Mesendoderm (in vitro differentiated cells): ENCODE measurements around the gene SLC11A1.

Source experiments
- DNase-seq: peaks from one replicate; pipeline ENCODE4 v3.0.0; 2013
- H2AK5ac ChIP-seq: 2 replicates; pipeline ENCODE4 v1.6.1; 2013; ENCODE audit warnings: low read length, inconsistent platforms
- H2BK120ac ChIP-seq: 2 replicates; pipeline ENCODE4 v1.6.1; 2013; ENCODE audit warnings: low read depth, mild to moderate bottlenecking, low read length, moderate library complexity, mixed read lengths
- H2BK15ac ChIP-seq: replicated peaks from 2 replicates; pipeline ENCODE4 v1.6.1; 2013; ENCODE audit warnings: low read depth, mild to moderate bottlenecking, moderate library complexity
- H2BK5ac ChIP-seq: 2 replicates; pipeline ENCODE4 v1.6.1; 2013; ENCODE audit warnings: low read length, inconsistent platforms
- H3K18ac ChIP-seq: 2 replicates; pipeline ENCODE4 v1.6.1; 2013; ENCODE audit warnings: mild to moderate bottlenecking, low read length, mixed read lengths
- H3K23ac ChIP-seq: one replicate; pipeline ENCODE4 v1.6.1; 2013; ENCODE audit warnings: low read length
- H3K27ac ChIP-seq: 2 replicates; pipeline ENCODE4 v1.5.1; 2013; ENCODE audit warnings: low read depth, mild to moderate bottlenecking, inconsistent platforms, low read length, moderate library complexity
- H3K27me3 ChIP-seq: 2 replicates; pipeline ENCODE4 v1.6.1; 2013; ENCODE audit warnings: low read length, control low read depth, mild to moderate bottlenecking, inconsistent platforms; ENCODE audit not compliant: insufficient read depth, poor library complexity
- H3K36me3 ChIP-seq: 2 replicates; pipeline ENCODE4 v1.6.1; 2013; ENCODE audit warnings: low read length, inconsistent platforms; ENCODE audit not compliant: control insufficient read depth, insufficient read depth
- H3K4ac ChIP-seq: one replicate; pipeline ENCODE4 v1.6.1; 2013; ENCODE audit warnings: low read depth, mild to moderate bottlenecking, low read length, moderate library complexity
- H3K4me1 ChIP-seq: 2 replicates; pipeline ENCODE4 v1.6.1; 2013; ENCODE audit warnings: low read depth, low read length, inconsistent platforms; ENCODE audit not compliant: control insufficient read depth
- H3K4me2 ChIP-seq: 2 replicates; pipeline ENCODE4 v1.6.1; 2013; ENCODE audit warnings: low read length
- H3K4me3 ChIP-seq: 2 replicates; pipeline ENCODE4 v1.5.1; 2013; ENCODE audit warnings: mild to moderate bottlenecking, low read length
- H3K56ac ChIP-seq: one replicate; pipeline ENCODE4 v1.6.1; 2013; ENCODE audit warnings: low read length
- H3K79me1 ChIP-seq: 2 replicates; pipeline ENCODE4 v1.6.1; 2013; ENCODE audit warnings: low read length, inconsistent platforms
- H3K79me2 ChIP-seq: 2 replicates; pipeline ENCODE4 v1.6.1; 2013; ENCODE audit warnings: mild to moderate bottlenecking, low read length; ENCODE audit not compliant: control insufficient read depth, insufficient read depth
- H3K9ac ChIP-seq: 2 replicates; pipeline ENCODE4 v1.6.1; 2013; ENCODE audit warnings: low read length, inconsistent platforms
- H4K5ac ChIP-seq: one replicate; pipeline ENCODE4 v1.6.1; 2013; ENCODE audit warnings: low read length
- H4K8ac ChIP-seq: one replicate; pipeline ENCODE4 v1.6.1; 2013; ENCODE audit warnings: low read depth, mild to moderate bottlenecking, control low read depth, low read length, moderate library complexity
- WGBS: extraction: QIAGEN DNeasy Blood & Tissue Kit; methylation state at CpG from one replicate; pipeline ENCODE4 v1.1.7; 2013; ENCODE audit warnings: low lambda C conversion rate, missing lambda C conversion rate; ENCODE audit not compliant: insufficient coverage; ENCODE audit errors: extremely low coverage; 5-methylcytosine and 5-hydroxymethylcytosine counted together

SLC11A1 gene

GRCh38 chr2:218367415-218368149 is 14.5 kb upstream of the SLC11A1 start:
- peak overlapping the region; percentile 65 for H3K4me3 ChIP-seq
- H3K79me2 ChIP-seq: no peaks in the 10 kb centered on the region
- no peak overlapping the region for H3K4ac ChIP-seq
- H2BK5ac ChIP-seq: no peak overlapping the region
- DNase-seq: peak; percentile 84
- no peak overlapping the region for H2BK15ac ChIP-seq
- H2BK120ac ChIP-seq: no peak overlapping the region
- peak overlapping the region; percentile 45 for H3K23ac ChIP-seq
- peak overlapping the region; percentile 72 for H3K27ac ChIP-seq
- peak overlapping the region; percentile 89 for H3K9ac ChIP-seq
- H3K36me3 ChIP-seq: no peaks in the 10 kb centered on the region
- H3K79me1 ChIP-seq: no peaks in the 10 kb centered on the region
- peak overlapping the region; percentile 71 for H4K5ac ChIP-seq
- no peaks in the 10 kb centered on the region for H3K4me1 ChIP-seq
- H3K27me3 ChIP-seq: no peaks in the 10 kb centered on the region
- no CpG with 5 or more reads among the region's 60 CpGs for whole genome bisulfite sequencing
- H3K4me2 ChIP-seq: peak overlapping the region; percentile 89
- H3K56ac ChIP-seq: peak overlapping the region; percentile 97
- peak overlapping the region; percentile 79 for H3K18ac ChIP-seq
- H4K8ac ChIP-seq: peak overlapping the region; percentile 88
- H2AK5ac ChIP-seq: no peak overlapping the region

DNA sequence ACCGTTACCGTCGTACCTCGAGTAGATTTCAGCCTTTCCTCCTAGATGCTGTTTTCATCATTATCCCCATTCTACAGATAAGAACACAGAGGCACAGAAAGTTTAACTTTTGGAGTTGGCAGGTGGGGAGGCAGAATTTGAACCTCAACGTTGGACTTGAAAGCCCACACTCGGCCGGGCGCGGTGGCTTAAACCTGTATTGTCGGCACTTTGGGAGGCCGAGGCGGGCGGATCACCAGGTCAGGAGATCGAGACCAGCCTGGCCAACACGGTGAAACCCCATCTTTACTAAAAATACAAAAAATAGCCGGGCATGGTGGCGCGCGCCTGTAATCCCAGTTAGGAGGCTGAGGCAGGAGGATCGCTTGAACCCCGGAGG is 13.9 kb upstream of the SLC11A1 start:
- Histone ChIP-seq H3K36me3 (no peaks in the 10 kb centered on the region), H2BK120ac (no peak overlapping the region), H3K4ac (no peak overlapping the region), H3K27ac (no peak overlapping the region), H3K79me2 (no peaks in the 10 kb centered on the region), H2BK15ac (no peak overlapping the region), H4K8ac (no peak overlapping the region), H4K5ac (peak overlapping the region; percentile 71), H2BK5ac (no peak overlapping the region), H3K18ac (peak overlapping the region; percentile 79), H3K9ac (peak overlapping the region; percentile 72), H3K23ac (no peak overlapping the region), H3K4me1 (no peaks in the 10 kb centered on the region), H3K4me3 (peak overlapping the region; percentile 45), H3K27me3 (no peaks in the 10 kb centered on the region), H3K4me2 (peak overlapping the region; percentile 89), H3K56ac (peak overlapping the region; percentile 97), H2AK5ac (no peak overlapping the region), H3K79me1 (no peaks in the 10 kb centered on the region)
- no peak for DNase-seq
- no CpG with 5 or more reads among the region's 21 CpGs for WGBS

DNA sequence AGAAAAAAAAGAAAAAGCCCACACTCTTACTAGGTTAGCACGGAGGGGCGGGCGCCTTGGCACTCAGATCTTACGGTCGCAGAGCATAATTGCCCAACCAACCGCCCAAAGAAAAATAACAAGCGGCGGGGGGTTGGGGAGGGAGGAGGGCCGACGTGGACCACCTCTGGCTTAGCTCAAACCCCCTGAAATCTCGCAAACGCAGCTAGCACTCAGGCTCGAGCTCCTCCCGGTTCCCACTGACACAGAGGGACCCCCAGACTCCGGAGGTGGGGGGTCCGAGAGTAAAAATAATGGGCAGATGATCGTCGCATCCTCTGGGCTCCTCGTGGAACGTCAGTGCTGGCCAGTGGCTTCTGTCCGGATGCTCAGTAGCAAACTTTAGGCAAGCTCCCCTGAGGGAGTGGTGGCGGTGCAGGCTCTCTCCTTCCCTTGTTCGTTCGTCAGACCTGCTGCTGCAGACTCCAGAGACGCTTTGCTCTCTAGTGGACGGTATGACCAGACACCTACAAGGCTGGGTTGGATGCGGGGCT is 13.4 kb upstream of the SLC11A1 start:
- H3K9ac ChIP-seq: peak overlapping the region; percentile 32
- WGBS: no CpG with 5 or more reads among the region's 27 CpGs
- no peak overlapping the region for H2BK120ac ChIP-seq
- no peak overlapping the region for H3K4me3 ChIP-seq
- H3K56ac ChIP-seq: peak overlapping the region; percentile 22
- no peaks in the 10 kb centered on the region for H3K36me3 ChIP-seq
- peak overlapping the region; percentile 6 for H3K4me2 ChIP-seq
- H3K4ac ChIP-seq: peak overlapping the region; percentile 65
- no peak overlapping the region for H4K5ac ChIP-seq
- no peak overlapping the region for H3K23ac ChIP-seq
- H3K27ac ChIP-seq: no peak overlapping the region
- H2AK5ac ChIP-seq: no peak overlapping the region
- H4K8ac ChIP-seq: no peak overlapping the region
- peak; percentile 83 for DNase-seq
- no peaks in the 10 kb centered on the region for H3K4me1 ChIP-seq
- no peak overlapping the region for H2BK5ac ChIP-seq
- H2BK15ac ChIP-seq: no peak overlapping the region
- H3K79me1 ChIP-seq: no peaks in the 10 kb centered on the region
- H3K79me2 ChIP-seq: no peaks in the 10 kb centered on the region
- no peak overlapping the region for H3K18ac ChIP-seq
- H3K27me3 ChIP-seq: no peaks in the 10 kb centered on the region

DNA sequence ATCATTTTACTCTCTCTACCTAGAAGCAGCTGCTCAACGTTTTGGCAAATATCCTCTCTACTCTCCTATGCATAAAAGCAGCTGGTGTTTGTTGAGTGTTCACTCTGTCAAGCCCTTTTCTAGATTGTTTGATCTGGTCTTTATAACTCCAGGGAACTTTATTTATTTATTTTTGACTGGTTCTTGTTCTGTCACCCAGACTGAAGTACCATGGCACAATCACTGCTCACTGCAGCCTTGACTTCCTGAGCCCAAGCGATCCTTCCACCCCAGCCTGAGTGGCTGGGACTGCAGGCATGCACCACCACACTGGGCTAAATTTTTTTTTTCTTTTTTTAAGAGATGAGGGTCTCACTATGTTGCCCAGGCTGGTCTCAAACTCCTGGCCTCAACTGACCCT is 12.7 kb upstream of the SLC11A1 start:
- no peak overlapping the region for H3K9ac ChIP-seq
- no peak overlapping the region for H4K5ac ChIP-seq
- H3K4me1 ChIP-seq: no peaks in the 10 kb centered on the region
- WGBS: no CpG with 5 or more reads among the region's 2 CpGs
- H3K4me2 ChIP-seq: no peak overlapping the region
- H3K4me3 ChIP-seq: no peak overlapping the region
- no peak overlapping the region for H2BK120ac ChIP-seq
- no peak overlapping the region for H3K27ac ChIP-seq
- no peaks in the 10 kb centered on the region for H3K27me3 ChIP-seq
- no peak overlapping the region for H2BK5ac ChIP-seq
- H3K79me2 ChIP-seq: no peaks in the 10 kb centered on the region
- H3K56ac ChIP-seq: no peak overlapping the region
- no peak overlapping the region for H4K8ac ChIP-seq
- no peak overlapping the region for H2BK15ac ChIP-seq
- no peak overlapping the region for H3K23ac ChIP-seq
- no peak overlapping the region for H3K18ac ChIP-seq
- no peak for DNase-seq
- no peaks in the 10 kb centered on the region for H3K36me3 ChIP-seq
- no peaks in the 10 kb centered on the region for H3K79me1 ChIP-seq
- H2AK5ac ChIP-seq: no peak overlapping the region
- H3K4ac ChIP-seq: no peak overlapping the region

- no peak overlapping the region for H3K56ac ChIP-seq
- H3K36me3 ChIP-seq: no peaks in the 10 kb centered on the region
- no peak overlapping the region for H2BK120ac ChIP-seq
- H3K4me2 ChIP-seq: no peak overlapping the region
- no peak for DNase-seq
- no peak overlapping the region for H3K27ac ChIP-seq
- no peak overlapping the region for H3K18ac ChIP-seq
- H3K4me3 ChIP-seq: no peak overlapping the region
- no peaks in the 10 kb centered on the region for H3K79me1 ChIP-seq
- H3K79me2 ChIP-seq: no peaks in the 10 kb centered on the region
- H2BK15ac ChIP-seq: no peak overlapping the region
- H3K4me1 ChIP-seq: no peaks in the 10 kb centered on the region
- H4K8ac ChIP-seq: no peak overlapping the region
- no CpG with 5 or more reads among the region's 11 CpGs for WGBS
- H3K23ac ChIP-seq: no peak overlapping the region
- no peak overlapping the region for H3K9ac ChIP-seq
- no peak overlapping the region for H2AK5ac ChIP-seq
- no peak overlapping the region for H3K4ac ChIP-seq
- H4K5ac ChIP-seq: no peak overlapping the region
- H3K27me3 ChIP-seq: no peaks in the 10 kb centered on the region
- H2BK5ac ChIP-seq: no peak overlapping the region
These were observed 11.5 kb upstream of the SLC11A1 start for GRCh38 chr2:218370410-218371063.
